Dedifferentiated amniotic fluid mesenchymal stem cell (primary cell): ENCODE data around the gene TMEM202.
"Not testable (repeated sequence)": the region's sequence is repeated elsewhere in the genome, so short reads cannot be mapped to it uniquely, and the experiment has no call there.

Experiments used
- DNase-seq: peaks from one replicate; pipeline ENCODE4 v3.0.0-alpha.2; 2016; ENCODE audit errors: extremely low spot score

The TMEM202 gene

DNA sequence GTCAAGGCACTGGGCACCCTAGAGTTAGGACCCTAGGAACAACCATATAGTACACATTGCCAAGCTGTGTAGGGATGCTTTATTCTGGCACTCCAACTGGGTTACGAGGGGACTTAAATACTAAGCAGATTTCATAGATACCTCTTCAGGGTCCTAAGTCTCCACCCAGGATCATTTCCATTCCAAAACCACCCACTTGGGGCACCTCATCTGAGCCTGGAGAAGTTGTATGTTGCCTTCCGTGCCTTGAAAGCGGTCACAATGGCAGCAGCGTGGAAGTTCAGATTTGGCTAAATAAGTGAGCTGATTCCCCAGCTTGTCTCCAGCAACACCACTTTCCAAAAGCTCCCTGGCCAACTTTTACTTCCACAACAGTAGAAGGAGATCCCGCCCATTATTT, 4.6 kb downstream of the TMEM202 start:
- no peak for DNase-seq

- no peak for DNase-seq
Observed at GRCh38 chr15:72404356-72404755, 6.3 kb downstream of the TMEM202 start.

DNA sequence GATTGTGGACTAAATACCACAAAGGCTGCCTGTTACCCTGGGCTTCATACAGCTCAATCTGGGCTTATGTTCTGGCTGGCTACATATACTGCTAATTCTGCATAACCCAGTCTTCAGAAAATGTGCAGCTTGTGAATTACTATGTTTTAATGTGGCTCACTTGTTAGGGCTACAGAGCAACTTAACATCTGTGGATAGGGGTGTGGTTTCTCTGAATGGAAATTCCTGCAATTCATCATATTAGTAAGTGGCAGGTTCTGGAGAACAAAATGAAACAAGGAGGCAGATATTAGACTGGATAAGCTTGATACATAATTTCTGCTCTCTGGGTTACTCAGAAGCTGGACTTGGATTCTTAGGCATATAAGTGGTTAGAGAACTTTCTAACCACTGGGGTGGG, 6.7 kb downstream of the TMEM202 start:
- DNase-seq: no peak

- no peak for DNase-seq
Observed at GRCh38 chr15:72406936-72407335, 8.8 kb downstream of the TMEM202 start.

DNA sequence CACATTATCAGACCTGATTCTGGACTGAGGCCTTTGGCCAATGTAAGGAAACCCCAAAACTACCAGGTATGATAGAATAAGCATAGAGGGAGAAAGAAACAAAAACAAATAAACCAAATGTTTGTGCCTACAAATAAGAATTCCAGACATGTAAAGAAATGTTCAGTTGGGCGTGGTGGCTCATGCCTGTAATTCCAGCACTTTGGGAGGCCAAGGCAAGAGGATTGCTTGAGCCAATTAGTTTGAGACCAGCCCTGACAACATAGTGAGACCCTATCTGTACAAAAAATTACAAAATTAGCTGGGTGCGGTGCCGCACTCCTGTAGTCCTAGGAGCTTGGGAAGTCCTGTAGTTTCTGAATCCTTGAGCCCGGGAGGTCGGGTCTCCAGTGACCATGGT, 13.0 kb downstream of the TMEM202 start:
- no peak for DNase-seq

GRCh38 chr15:72411544-72411943, 13.4 kb downstream of the TMEM202 start:
- no peak for DNase-seq

- DNase-seq: not testable (repeated sequence)
Observed at GRCh38 chr15:72413337-72413736, 15.2 kb downstream of the TMEM202 start.

- DNase-seq: no peak
Observed at GRCh38 chr15:72415304-72415703, 17.2 kb downstream of the TMEM202 start.

- not testable (repeated sequence) for DNase-seq
Observed at GRCh38 chr15:72419768-72420167, 21.7 kb downstream of the TMEM202 start.

- DNase-seq: no peak
Observed at GRCh38 chr15:72420576-72420975, 22.5 kb downstream of the TMEM202 start.

- no peak for DNase-seq
Observed at GRCh38 chr15:72421484-72421883, 23.4 kb downstream of the TMEM202 start.

- DNase-seq: no peak
Observed at GRCh38 chr15:72423256-72423655, 25.2 kb downstream of the TMEM202 start.

DNA sequence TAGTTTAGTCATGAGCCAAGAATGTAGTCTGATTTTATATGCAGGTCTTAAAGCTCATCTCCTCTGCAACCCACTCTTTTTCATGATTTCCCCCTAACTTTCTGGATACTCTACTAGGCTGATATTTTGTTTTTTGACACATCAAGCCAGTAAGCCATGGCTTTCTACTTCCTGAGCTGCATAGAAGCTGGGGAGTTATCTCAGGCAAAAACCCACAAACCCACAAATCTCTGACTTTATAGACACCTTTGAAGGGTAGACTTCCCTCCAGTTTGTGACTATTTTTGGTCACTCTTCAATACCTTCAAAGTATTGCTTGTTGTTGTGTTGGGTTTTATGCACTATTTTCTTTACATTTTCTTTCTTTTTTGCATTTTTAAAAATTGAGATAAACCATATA, 28.6 kb downstream of the TMEM202 start:
- DNase-seq: no peak

- no peak for DNase-seq
Observed at GRCh38 chr15:72437650-72438316, 39.7 kb downstream of the TMEM202 start.

GRCh38 chr15:72442848-72443247, 44.7 kb downstream of the TMEM202 start:
- not testable (repeated sequence) for DNase-seq

DNA sequence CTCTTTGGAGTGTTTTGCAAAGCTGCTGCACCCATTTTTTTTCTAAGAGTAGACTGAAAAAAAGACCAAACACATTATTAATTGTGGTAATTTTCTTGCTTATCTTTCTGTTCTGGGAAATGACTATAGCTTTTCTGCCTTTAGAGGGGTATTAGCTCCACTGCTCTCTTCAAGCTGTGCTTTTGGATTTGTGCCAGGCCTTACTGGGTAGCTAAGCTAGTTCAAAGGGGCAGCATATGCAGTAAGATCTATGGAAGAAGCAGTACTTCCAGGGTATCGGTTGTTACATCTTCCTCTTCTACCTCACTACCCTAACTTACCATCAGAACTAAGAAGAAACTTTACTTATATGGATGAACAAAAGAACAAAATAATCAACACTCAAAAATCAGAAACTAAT, 47.3 kb downstream of the TMEM202 start:
- DNase-seq: no peak

DNA sequence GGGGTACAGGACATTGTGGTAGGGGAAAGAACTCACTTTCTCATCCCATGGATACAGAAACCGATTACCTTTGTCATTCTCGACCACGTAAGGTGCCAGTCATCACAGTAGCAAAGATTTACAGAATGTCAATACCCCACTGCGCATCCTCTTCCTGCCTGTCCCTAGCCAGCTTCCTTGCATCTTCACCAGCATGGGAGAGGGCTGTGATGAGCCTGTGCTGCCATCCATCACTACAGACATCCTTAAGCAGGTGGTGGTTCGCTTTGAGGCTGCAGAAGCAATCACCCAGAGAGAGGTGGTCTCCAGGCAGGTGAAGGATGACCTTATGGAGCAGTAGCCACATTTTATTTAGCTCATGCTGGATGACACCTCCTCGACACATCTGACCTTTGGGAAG, 52.7 kb downstream of the TMEM202 start:
- DNase-seq: no peak

GRCh38 chr15:72451224-72451623, 53.1 kb downstream of the TMEM202 start:
- no peak for DNase-seq

GRCh38 chr15:72456684-72457083, 58.6 kb downstream of the TMEM202 start:
- no peak for DNase-seq
